ENCODE measurements around the gene TENT4A.

The TENT4A gene

DNA sequence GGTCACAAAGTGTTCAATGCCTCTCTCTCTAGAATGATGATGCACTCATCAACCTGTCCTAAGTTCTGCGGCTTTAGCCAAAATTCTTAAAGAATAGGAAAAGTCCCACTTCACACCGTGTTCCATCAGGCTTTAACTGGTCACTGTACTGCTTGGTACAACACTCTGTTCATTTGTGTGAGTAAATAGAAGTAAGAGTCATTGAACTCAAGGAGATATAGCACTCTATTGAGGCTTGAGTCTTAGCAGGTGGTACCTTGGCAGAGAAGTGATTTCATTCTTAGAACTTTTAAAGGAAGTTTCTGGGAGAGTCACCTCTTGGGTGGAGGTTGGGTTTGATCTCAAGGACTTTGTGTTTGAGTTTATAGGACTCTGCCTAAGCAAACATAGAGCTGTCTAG lies 92.6 kb downstream of the TENT4A start:
- DNase-seq (ENCODE audit: low read depth): no peak

Measured in GM04503 (cell line).